RWPE2 (cell line): Measurements from ENCODE around the gene TNS4.
A peak's percentile ranks its signal among the peaks of the same experiment; 100 is the strongest.

Source experiments
- ATAC-seq: fragments of 200-7000 bp; cut with Tn5 transposase; 3 replicates; pipeline ENCODE4 v1.9.1; 2021; ENCODE audit warnings: low read depth
- DNase-seq: peaks from one replicate; pipeline ENCODE4 v3.0.0-alpha.2; 2020; ENCODE audit warnings: low spot score
- H3K27ac ChIP-seq: fragments of 450-650 bp; 2 replicates; pipeline ENCODE4 v1.5.1; 2017; ENCODE audit warnings: mild to moderate bottlenecking; ENCODE audit not compliant: poor library complexity, severe bottlenecking
- H3K27me3 ChIP-seq: fragments of 250-450 bp; sonication (Bioruptor Pico); 2 replicates; pipeline ENCODE4 v1.5.1; 2021; ENCODE audit warnings: mild to moderate bottlenecking, moderate library complexity; ENCODE audit not compliant: insufficient read depth, poor library complexity, severe bottlenecking
- H3K36me3 ChIP-seq: fragments of 250-450 bp; sonication (Bioruptor Pico); 2 replicates; pipeline ENCODE4 v1.5.1; 2020; ENCODE audit warnings: low read depth, mild to moderate bottlenecking, moderate library complexity
- H3K4me1 ChIP-seq: fragments of 250-450 bp; sonication (Bioruptor Pico); 2 replicates; pipeline ENCODE4 v1.5.1; 2021; ENCODE audit warnings: mild to moderate bottlenecking, moderate library complexity; ENCODE audit not compliant: insufficient read depth, poor library complexity, severe bottlenecking
- H3K4me3 ChIP-seq: fragments of 250-450 bp; sonication (Bioruptor Pico); 2 replicates; pipeline ENCODE4 v1.5.1; 2021; ENCODE audit warnings: mild to moderate bottlenecking, moderate library complexity; ENCODE audit not compliant: severe bottlenecking
- H3K9me3 ChIP-seq: fragments of 250-450 bp; sonication (Bioruptor Pico); 2 replicates; pipeline ENCODE4 v1.5.1; 2021; ENCODE audit warnings: mild to moderate bottlenecking, moderate library complexity; ENCODE audit not compliant: severe bottlenecking
- CTCF ChIP-seq: fragments of 450-650 bp; IDR thresholded peaks from one replicate; pipeline ENCODE4 v1.5.1; 2017; ENCODE audit warnings: mild to moderate bottlenecking, moderate library complexity; ENCODE audit not compliant: poor library complexity, severe bottlenecking

The TNS4 gene

GRCh38 chr17:40498281-40499084, 2.9 kb downstream of the TNS4 start:
- no peak for ATAC-seq

GRCh38 chr17:40497695-40498094, 3.7 kb downstream of the TNS4 start:
- no peak for TF ChIP-seq CTCF
- 0 out of 3 replicates have a peak, but pooled peaks have one; percentile 2 for ATAC-seq
- H3K27ac ChIP-seq: peak overlapping the region; percentile 100
- H3K27me3 ChIP-seq: no peaks in the 10 kb centered on the region
- DNase-seq: no peak
- peak overlapping the region; percentile 81 for H3K4me3 ChIP-seq
- peaks cover 87% of the 10 kb centered on the region for H3K36me3 ChIP-seq
- H3K4me1 ChIP-seq: peaks cover 50% of the 10 kb centered on the region
- no peaks in the 10 kb centered on the region for H3K9me3 ChIP-seq

More at GRCh38 chr17:40498281-40499084, 2.9 kb downstream of the TNS4 start:
- peaks cover 43% of the 10 kb centered on the region for H3K4me1 ChIP-seq
- H3K27ac ChIP-seq: peak overlapping the region; percentile 100
- peaks cover 79% of the 10 kb centered on the region for H3K36me3 ChIP-seq
- no peak for DNase-seq
- peak overlapping the region; percentile 81 for H3K4me3 ChIP-seq
- TF ChIP-seq CTCF: no peak
- H3K27me3 ChIP-seq: no peaks in the 10 kb centered on the region
- no peaks in the 10 kb centered on the region for H3K9me3 ChIP-seq

GRCh38 chr17:40496634-40497420, 4.6 kb downstream of the TNS4 start:
- ATAC-seq: no peak
- Histone ChIP-seq H3K4me3 (peak overlapping the region; percentile 81), H3K27me3 (no peaks in the 10 kb centered on the region), H3K4me1 (peaks cover 56% of the 10 kb centered on the region), H3K27ac (peak overlapping the region; percentile 100), H3K9me3 (no peaks in the 10 kb centered on the region), H3K36me3 (peaks cover 95% of the 10 kb centered on the region)
- no peak for DNase-seq
- no peak for TF ChIP-seq CTCF

- Histone ChIP-seq H3K36me3 (peaks cover 100% of the 10 kb centered on the region), H3K27me3 (no peaks in the 10 kb centered on the region), H3K9me3 (no peaks in the 10 kb centered on the region), H3K4me1 (peaks cover 60% of the 10 kb centered on the region), H3K27ac (peak overlapping the region; percentile 100), H3K4me3 (peak overlapping the region; percentile 81)
- TF ChIP-seq CTCF: no peak
- DNase-seq (no peak), ATAC-seq (no peak)
Measured at GRCh38 chr17:40496170-40496569, 5.3 kb downstream of the TNS4 start.
